ENCODE data around the gene ATG16L1. TPM values are rescaled to one million over a fixed set of nuclear protein-coding genes. Genes with fewer than 3 reads are reported as not detected.

Gene ATG16L1
- total RNA-seq, 1 experiment from 2014 or later = 42.0 TPM

DNA sequence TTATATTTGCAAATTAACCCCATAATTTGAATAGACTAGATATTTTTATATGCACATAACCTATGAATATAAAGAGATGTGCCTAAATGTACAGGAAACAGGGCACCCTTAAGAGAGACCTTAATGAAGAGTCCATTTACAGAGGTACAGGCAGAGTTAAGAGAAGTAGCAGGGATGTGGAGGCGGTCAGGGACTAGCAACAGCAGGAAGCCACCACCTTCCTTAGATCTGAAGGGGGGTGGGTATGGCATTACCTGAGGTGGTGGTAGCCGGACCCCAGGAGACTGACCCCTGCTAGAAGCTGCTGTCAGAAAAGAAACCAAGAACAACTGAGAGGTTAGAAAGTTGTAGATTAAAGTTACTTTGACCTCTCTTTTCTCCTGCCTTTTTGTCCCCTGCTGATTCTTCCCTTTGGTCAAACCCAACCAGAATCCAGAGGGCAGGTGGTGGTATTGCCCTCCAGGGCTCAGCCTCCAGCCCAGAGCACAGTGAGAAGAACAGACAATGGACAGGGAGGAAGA lies 24.9 kb upstream of the ATG16L1 start:
- H3K4me1 ChIP-seq (ENCODE audit: insufficient read depth, low read length) = no peaks in the 10 kb centered on the region
- no peak overlapping the region for H3K27ac ChIP-seq (ENCODE audit: insufficient read length, low read depth, low read length)
- no CpG with 5 or more reads among the region's 2 CpGs for WGBS (ENCODE audit: extremely low coverage, insufficient read length, low lambda C conversion rate)
- H3K14ac ChIP-seq (ENCODE audit: insufficient read depth, low read length) = no peak overlapping the region
- H3K79me2 ChIP-seq (ENCODE audit: insufficient read depth, low read length) = 0 out of 2 replicates have a peak, but pooled peaks cover 2% of the 10 kb centered on the region
- H3K9me3 Mint-ChIP-seq = no peaks in the 10 kb centered on the region; a peak in 1 of 5 replicates
- H3K9ac ChIP-seq (ENCODE audit: extremely low read depth, insufficient read length, low read length) = no peak overlapping the region
- no peak overlapping the region for H2BK15ac ChIP-seq (ENCODE audit: low read depth, low read length)
- H2BK5ac ChIP-seq (ENCODE audit: insufficient read length, low read length) = no peak overlapping the region
- no peak overlapping the region for H2BK12ac ChIP-seq (ENCODE audit: insufficient read length, low read depth, low read length)
- no peak overlapping the region for H4K91ac ChIP-seq (ENCODE audit: insufficient read length, low read depth, low read length)
- no peak overlapping the region for H3K4ac ChIP-seq (ENCODE audit: low read depth, low read length)
- no peak overlapping the region for H3K23ac ChIP-seq (ENCODE audit: insufficient read length, low read depth, low read length)
- no peak overlapping the region for H4K8ac ChIP-seq (replicated peaks; ENCODE audit: insufficient read length, low read depth, low read length)
- peaks cover 9% of the 10 kb centered on the region for H3K9me3 ChIP-seq (ENCODE audit: control insufficient read depth, low read depth, low read length)
- no peaks in the 10 kb centered on the region for H3K79me1 ChIP-seq (ENCODE audit: insufficient read depth, low read depth, low read length, poor library complexity, severe bottlenecking)
- no peak overlapping the region for H3K4me3 Mint-ChIP-seq
- peaks cover 10 to 12% of the 10 kb centered on the region in 2 experiments for H3K4me1 Mint-ChIP-seq
- no peak overlapping the region for H3T11ph ChIP-seq (ENCODE audit: low read length)
- no peaks in the 10 kb centered on the region for H4K20me1 ChIP-seq (ENCODE audit: control insufficient read depth, insufficient read depth, insufficient read length)
- H2AK5ac ChIP-seq (ENCODE audit: insufficient read length, low read length) = no peak overlapping the region
- no peaks in the 10 kb centered on the region for H3K36me3 Mint-ChIP-seq (ENCODE audit: insufficient read depth in 1 of 3, low read depth in 3 of 3)
- no peak overlapping the region for H3K4me2 ChIP-seq (ENCODE audit: insufficient read depth, insufficient read length, low read length)
- no peak overlapping the region for H2BK20ac ChIP-seq (ENCODE audit: low read depth, low read length, poor library complexity, severe bottlenecking)
- no peak overlapping the region for H2BK120ac ChIP-seq (ENCODE audit: low read depth, low read length, poor library complexity, severe bottlenecking)
- no peak overlapping the region; a peak in 1 of 7 replicates for H3K27ac Mint-ChIP-seq
- TF ChIP-seq CTCF (conservative IDR thresholded peaks at IDR 0.05) = no peak
- no peaks in the 10 kb centered on the region; the same call in 1 of the 2 replicates for H3K27me3 Mint-ChIP-seq (ENCODE audit: low read depth)
- no peak overlapping the region for H2AFZ ChIP-seq (ENCODE audit: low read length)
- no peaks in the 10 kb centered on the region for H3K23me2 ChIP-seq (ENCODE audit: insufficient read length, low read depth, low read length, poor library complexity, severe bottlenecking)
- no peaks in the 10 kb centered on the region for H3K27me3 ChIP-seq (ENCODE audit: insufficient read depth, low read length)
- H3K56ac ChIP-seq (ENCODE audit: insufficient read length, low read depth, low read length) = no peak overlapping the region
- DNase-seq = no peak
- H3K18ac ChIP-seq (ENCODE audit: insufficient read length, low read depth, low read length) = no peak overlapping the region
- H4K5ac ChIP-seq (ENCODE audit: insufficient read length, low read depth, low read length) = no peak overlapping the region

Measured in H9 (cell line).